Neural cell (in vitro differentiated cells): ENCODE data around the gene SS18L1. TPM values are rescaled to one million over a fixed set of nuclear protein-coding genes. Genes with fewer than 3 reads are reported as not detected.
"Not testable (repeated sequence)": the region's sequence is repeated elsewhere in the genome, so short reads cannot be mapped to it uniquely, and the experiment has no call there.

Source experiments
- H2AFZ ChIP-seq: fragments of 200-600, 300-800 bp; sonication (generic), shearing (Covaris generic); 2 replicates; pipeline ENCODE4 v1.6.0; 2014; ENCODE audit warnings: low read depth, mild to moderate bottlenecking, antibody characterized with exemption, low read length, moderate library complexity
- H3F3A ChIP-seq: fragments of 200-600 bp; shearing (Covaris generic); 2 replicates; pipeline ENCODE4 v1.6.1; 2016; ENCODE audit warnings: mild to moderate bottlenecking, moderate library complexity, mixed read lengths, antibody characterized with exemption, low read length; ENCODE audit not compliant: insufficient read depth, poor library complexity, severe bottlenecking
- H3K27ac ChIP-seq: fragments of 200-600, 300-800 bp; sonication (generic), shearing (Covaris generic); 2 replicates; pipeline ENCODE4 v1.5.1; 2014; ENCODE audit warnings: mild to moderate bottlenecking, low read length, moderate library complexity
- H3K27me3 ChIP-seq: fragments of 300-800, 200-600 bp; sonication (generic), shearing (Covaris generic); 2 replicates; pipeline ENCODE4 v1.6.0; 2014; ENCODE audit warnings: mild to moderate bottlenecking, low read depth, low read length, moderate library complexity; ENCODE audit not compliant: insufficient read depth
- H3K36me3 ChIP-seq: fragments of 300-800, 200-600 bp; sonication (generic), shearing (Covaris generic); 2 replicates; pipeline ENCODE4 v1.5.1; 2014; ENCODE audit warnings: mild to moderate bottlenecking, antibody characterized with exemption, low read length, moderate library complexity; ENCODE audit not compliant: insufficient read depth
- H3K4me2 ChIP-seq: fragments of 300-800, 200-600 bp; sonication (generic), shearing (Covaris generic); 2 replicates; pipeline ENCODE4 v1.6.0; 2014; ENCODE audit warnings: mild to moderate bottlenecking, low read length
- H3K4me3 ChIP-seq: fragments of 300-800, 200-600 bp; sonication (generic), shearing (Covaris generic); 2 replicates; pipeline ENCODE4 v1.5.1; 2014; ENCODE audit warnings: mild to moderate bottlenecking, low read length, moderate library complexity
- H3K79me2 ChIP-seq: fragments of 200-600 bp; shearing (Covaris generic); replicated peaks from 2 replicates; pipeline ENCODE4 v1.6.0; 2014; ENCODE audit warnings: mild to moderate bottlenecking, low read length, moderate library complexity; ENCODE audit not compliant: insufficient read depth
- H3K9ac ChIP-seq: fragments of 300-800, 200-600 bp; sonication (generic), shearing (Covaris generic); 2 replicates; pipeline ENCODE4 v1.6.1; 2016; ENCODE audit warnings: mild to moderate bottlenecking, low read length, mixed read lengths
- H3K9me2 ChIP-seq: fragments of 200-600 bp; shearing (Covaris generic); 2 replicates; pipeline ENCODE4 v1.6.1; 2016; ENCODE audit warnings: mild to moderate bottlenecking, low read length, mixed read lengths; ENCODE audit not compliant: insufficient read depth
- H3K9me3 ChIP-seq: fragments of 200-600, 300-800 bp; sonication (generic), shearing (Covaris generic); 2 replicates; pipeline ENCODE4 v1.6.1; 2016; ENCODE audit warnings: mild to moderate bottlenecking, mixed run types, low read length, moderate library complexity, mixed read lengths
- H4K20me1 ChIP-seq: fragments of 200-600 bp; shearing (Covaris generic); 2 replicates; pipeline ENCODE4 v1.6.1; 2016; ENCODE audit warnings: mild to moderate bottlenecking, mixed run types; ENCODE audit not compliant: insufficient read depth
- CTCF ChIP-seq: fragments of 450-650 bp; IDR thresholded peaks from 2 replicates; pipeline ENCODE4 v1.5.1; 2014; ENCODE audit warnings: antibody characterized with exemption, mild to moderate bottlenecking, moderate library complexity; ENCODE audit not compliant: poor library complexity, severe bottlenecking
- EP300 ChIP-seq: fragments of 450-650 bp; conservative IDR thresholded peaks from 2 replicates; pipeline ENCODE4 v1.6.1; 2014; ENCODE audit warnings: antibody characterized with exemption, mild to moderate bottlenecking, moderate library complexity; ENCODE audit not compliant: poor library complexity, severe bottlenecking
- EZH2 ChIP-seq: fragments of 200-600, 300-800 bp; shearing (Covaris generic), sonication (generic); IDR thresholded peaks from 2 replicates; pipeline ENCODE4 v1.6.1; 2014; ENCODE audit warnings: antibody characterized with exemption, low read length, borderline replicate concordance, mild to moderate bottlenecking; ENCODE audit not compliant: insufficient read depth, poor library complexity, severe bottlenecking
- MXI1 ChIP-seq: fragments of 450-650 bp; conservative IDR thresholded peaks from 2 replicates; pipeline ENCODE4 v1.6.1; 2014; ENCODE audit warnings: antibody characterized with exemption, mild to moderate bottlenecking; ENCODE audit not compliant: poor library complexity, severe bottlenecking
- POLR2AphosphoS5 ChIP-seq: IDR thresholded peaks from 2 replicates; pipeline ENCODE4 v1.6.1; 2012
- RAD21 ChIP-seq: fragments of 450-650 bp; conservative IDR thresholded peaks from 2 replicates; pipeline ENCODE4 v1.6.1; 2014; ENCODE audit warnings: antibody characterized with exemption, mild to moderate bottlenecking, moderate library complexity
- REST ChIP-seq: IDR thresholded peaks from 2 replicates; pipeline ENCODE4 v1.6.1; 2012; ENCODE audit warnings: borderline replicate concordance
- SMC3 ChIP-seq: fragments of 450-650 bp; conservative IDR thresholded peaks from 2 replicates; pipeline ENCODE4 v1.6.1; 2014; ENCODE audit warnings: antibody characterized with exemption, mild to moderate bottlenecking, moderate library complexity; ENCODE audit not compliant: poor library complexity
- TAF1 ChIP-seq: IDR thresholded peaks from 2 replicates; pipeline ENCODE4 v1.6.1; 2012; ENCODE audit warnings: low read depth
- polyA plus RNA-seq: library from polyadenylated mRNA; depleted of rRNA; stranded (reverse); fragments of >200 nt; gene quantifications from 2 replicates; pipeline ENCODE4 v1.2.3, GENCODE V29; 2014

Gene SS18L1
- polyA plus RNA-seq, 1 donor from 2014 or later, result 117 TPM

- H3K36me3 ChIP-seq, result no peaks in the 10 kb centered on the region
- H3K9me2 ChIP-seq, result no peaks in the 10 kb centered on the region
- H3K27ac ChIP-seq, result no peak overlapping the region
- H2AFZ ChIP-seq, result no peak overlapping the region
- no peak overlapping the region for H3K4me3 ChIP-seq
- H3K9ac ChIP-seq, result no peak overlapping the region
- no peaks in the 10 kb centered on the region for H3K27me3 ChIP-seq
- peaks cover 53% of the 10 kb centered on the region for H4K20me1 ChIP-seq
- no peaks in the 10 kb centered on the region for H3K9me3 ChIP-seq
- TF ChIP-seq POLR2AphosphoS5 (no peak), REST (no peak), EZH2 (no peak), MXI1 (no peak), EP300 (no peak), TAF1 (no peak)
- peaks cover 60% of the 10 kb centered on the region for H3K79me2 ChIP-seq
- peaks cover under 1% of the 10 kb centered on the region for H3F3A ChIP-seq
- no peak overlapping the region for H3K4me2 ChIP-seq
These were observed 4.0 kb downstream of the SS18L1 start for GRCh38 chr20:62147528-62147927.

DNA sequence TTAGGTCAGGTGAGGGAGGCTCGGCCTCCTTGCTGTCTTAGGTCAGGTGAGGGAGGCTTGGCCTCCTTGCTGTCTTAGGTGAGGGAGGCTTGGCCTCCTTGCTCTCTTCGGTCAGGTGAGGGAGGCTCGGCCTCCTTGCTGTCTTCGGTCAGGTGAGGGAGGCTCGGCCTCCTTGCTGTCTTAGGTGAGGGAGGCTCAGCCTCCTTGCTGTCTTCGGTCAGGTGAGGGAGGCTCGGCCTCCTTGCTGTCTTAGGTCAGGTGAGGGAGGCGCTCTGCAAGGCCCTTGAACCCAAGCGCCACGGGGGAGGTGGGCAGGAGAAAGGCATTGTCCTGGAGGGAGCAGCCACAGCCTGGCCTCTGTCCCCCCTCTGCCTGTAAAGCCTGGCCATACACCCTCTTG lies 4.8 kb downstream of the SS18L1 start:
- H3K9me2 ChIP-seq, H3K27ac ChIP-seq, H3K9me3 ChIP-seq, H3K27me3 ChIP-seq, H3K36me3 ChIP-seq, H3F3A ChIP-seq, H3K9ac ChIP-seq, H3K4me2 ChIP-seq, H2AFZ ChIP-seq, H3K4me3 ChIP-seq: not testable (repeated sequence)
- peaks cover 53% of the 10 kb centered on the region for H4K20me1 ChIP-seq
- peaks cover 67% of the 10 kb centered on the region for H3K79me2 ChIP-seq

- no peak for TF ChIP-seq RAD21
- no peak for TF ChIP-seq SMC3
- no peak for TF ChIP-seq MXI1
- TF ChIP-seq EP300, result no peak
- TF ChIP-seq CTCF, result no peak
- no peak for TF ChIP-seq TAF1
- TF ChIP-seq REST, result no peak
- TF ChIP-seq POLR2AphosphoS5, result no peak
- no peak for TF ChIP-seq EZH2
- no peaks in the 10 kb centered on the region for H3K9me3 ChIP-seq
- H3F3A ChIP-seq, result no peaks in the 10 kb centered on the region
- H3K27ac ChIP-seq, result peak overlapping the region; percentile 64
- H2AFZ ChIP-seq, result no peak overlapping the region
- peaks cover 72% of the 10 kb centered on the region for H3K79me2 ChIP-seq
- H3K27me3 ChIP-seq, result no peaks in the 10 kb centered on the region
- H3K4me2 ChIP-seq, result no peak overlapping the region
- no peak overlapping the region for H3K9ac ChIP-seq
- H3K36me3 ChIP-seq, result no peaks in the 10 kb centered on the region
- H3K9me2 ChIP-seq, result no peaks in the 10 kb centered on the region
- peaks cover 53% of the 10 kb centered on the region for H4K20me1 ChIP-seq
- H3K4me3 ChIP-seq, result peak overlapping the region; percentile 44
These were observed 5.3 kb downstream of the SS18L1 start for GRCh38 chr20:62148908-62149314.
